HCT116 (cell line): ENCODE measurements around the gene ACTRT3. TPM values are rescaled to one million over a fixed set of nuclear protein-coding genes. Genes with fewer than 3 reads are reported as not detected.

Experiments
- ATAC-seq: fragments of 200-7000 bp; cut with Tn5 transposase; 2 replicates; pipeline ENCODE4 v1.9.1; 2020; ENCODE audit warnings: mild to moderate bottlenecking, moderate library complexity
- BruUV-seq: library from RNA; stranded (reverse); fragments of 400-500 nt; replicated peaks from 2 replicates; lab custom pipeline; 2021; lab: Mats Ljungman, UMichigan
- CTCF ChIA-PET: fragments of 300-600 bp; sonication (Branson Sonifier 250); formaldehyde crosslinking; loops from one replicate; lab custom pipeline; 2021; ENCODE audit warnings: antibody characterized with exemption; lab: Charles Lee
- POLR2A ChIA-PET: fragments of 300-600, 350-600 bp; sonication (Branson Sonifier 250); formaldehyde crosslinking; loops from one replicate; lab custom pipeline; 2021; ENCODE audit warnings: antibody characterized with exemption; lab: Charles Lee
- RAD21 ChIA-PET, 2 experiments: fragments of 300-600 bp; sonication (Branson Sonifier 250); formaldehyde crosslinking; loops; one replicate each; lab custom pipeline; 2023; ENCODE audit warnings: low total read pairs in 2 of 2; ENCODE audit not compliant: uncharacterized antibody in 2 of 2, unreplicated experiment in 2 of 2, low non-redundant PET in 1 of 2; lab: Charles Lee
- DNase-seq: peaks from one replicate; pipeline ENCODE4 v3.0.0-alpha.2; 2010; ENCODE audit warnings: low read depth, low spot score
- H2AFZ ChIP-seq: fragments of 200-600 bp; shearing (Covaris generic), sonication (generic); 2 replicates; pipeline ENCODE4 v1.6.1; 2017; ENCODE audit warnings: low read depth, mixed run types, mixed read lengths, antibody characterized with exemption, low read length; ENCODE audit not compliant: poor library complexity, severe bottlenecking
- H3K27ac ChIP-seq: 2 replicates; pipeline ENCODE4 v1.5.1; 2012; ENCODE audit warnings: low read depth, low read length
- H3K27me3 ChIP-seq: fragments of 200-600 bp; sonication (generic); 2 replicates; pipeline ENCODE4 v1.6.1; 2016; ENCODE audit warnings: mixed run types, low read length, mixed read lengths; ENCODE audit not compliant: insufficient read depth
- H3K36me3 ChIP-seq, 2 experiments: fragments of 200-500 bp in 1 of 2; fragments of 200-600 bp in 1 of 2; sonication (Bioruptor generic) in 1 of 2; sonication (generic) in 1 of 2; 2 replicates each; pipeline versions ENCODE4 v1.5.1 to v1.6.1; 2014 to 2016; ENCODE audit warnings: low read length in 2 of 2, inconsistent platforms in 1 of 2, mixed read lengths in 1 of 2, mixed run types in 1 of 2; ENCODE audit not compliant: insufficient read depth in 2 of 2, control insufficient read depth in 1 of 2
- H3K4me1 ChIP-seq, 2 experiments: fragments of 200-600 bp in 1 of 2; sonication (generic) in 1 of 2; 2 replicates each; pipeline versions ENCODE4 v1.5.1 to v1.6.1; 2012 to 2017; ENCODE audit warnings: low read length in 2 of 2, inconsistent platforms in 1 of 2, mild to moderate bottlenecking in 1 of 2, mixed read lengths in 1 of 2, mixed run types in 1 of 2, moderate library complexity in 1 of 2; ENCODE audit not compliant: insufficient read depth in 2 of 2, control insufficient read depth in 1 of 2
- H3K4me2 ChIP-seq: fragments of 200-600 bp; sonication (generic); 2 replicates; pipeline ENCODE4 v1.6.1; 2017; ENCODE audit warnings: mixed run types, low read length, mixed read lengths
- H3K4me3 ChIP-seq, 2 experiments: fragments of 200-600 bp in 1 of 2; sonication (generic) in 1 of 2; replicated peaks in 1 of 2; 2 replicates each; pipeline ENCODE4 v1.5.1; 2011 to 2016; ENCODE audit warnings: low read length in 2 of 2, control low read depth in 1 of 2, low read depth in 1 of 2, mild to moderate bottlenecking in 1 of 2, mixed read lengths in 1 of 2, mixed run types in 1 of 2
- H3K79me2 ChIP-seq: fragments of 200-600 bp; sonication (generic); 2 replicates; pipeline ENCODE4 v1.6.1; 2017; ENCODE audit warnings: mild to moderate bottlenecking, mixed run types, low read length, moderate library complexity, mixed read lengths; ENCODE audit not compliant: insufficient read depth
- H3K9ac ChIP-seq: fragments of 200-600 bp; sonication (generic); 2 replicates; pipeline ENCODE4 v1.6.1; 2016; ENCODE audit warnings: low read length, mixed read lengths
- H3K9me2 ChIP-seq: fragments of 200-600 bp; sonication (generic), shearing (Covaris generic); 2 replicates; pipeline ENCODE4 v1.6.1; 2017; ENCODE audit warnings: mixed run types, mild to moderate bottlenecking, moderate library complexity; ENCODE audit not compliant: insufficient read depth
- H3K9me3 ChIP-seq, 2 experiments: fragments of 200-500 bp in 1 of 2; fragments of 200-600 bp in 1 of 2; sonication (Bioruptor generic) in 1 of 2; sonication (generic) in 1 of 2; 2 replicates each; pipeline ENCODE4 v1.6.1; 2014 to 2017; ENCODE audit warnings: low read length in 2 of 2, mixed read lengths in 2 of 2, inconsistent platforms in 1 of 2, low read depth in 1 of 2, mild to moderate bottlenecking in 1 of 2, mixed run types in 1 of 2, moderate library complexity in 1 of 2; ENCODE audit not compliant: control insufficient read depth in 1 of 2, insufficient read depth in 1 of 2
- H4K20me1 ChIP-seq: fragments of 200-600 bp; sonication (generic), shearing (Covaris generic); 2 replicates; pipeline ENCODE4 v1.6.1; 2017; ENCODE audit warnings: mixed run types, mild to moderate bottlenecking, moderate library complexity; ENCODE audit not compliant: insufficient read depth
- CBX3 ChIP-seq: IDR thresholded peaks from 2 replicates; pipeline ENCODE4 v1.6.1; 2012; ENCODE audit warnings: low read depth
- CEBPB ChIP-seq: IDR thresholded peaks from 2 replicates; pipeline ENCODE4 v1.6.1; 2012; ENCODE audit warnings: low read depth
- EGR1 ChIP-seq: IDR thresholded peaks from 2 replicates; pipeline ENCODE4 v1.6.1; 2012; ENCODE audit warnings: low read depth
- ELF1 ChIP-seq: IDR thresholded peaks from 2 replicates; pipeline ENCODE4 v1.6.1; 2012; ENCODE audit warnings: low read depth, borderline replicate concordance
- EZH2 ChIP-seq: fragments of 200-600 bp; sonication (generic); IDR thresholded peaks from 2 replicates; pipeline ENCODE4 v1.6.1; 2017; ENCODE audit warnings: antibody characterized with exemption, mixed run types
- EZH2phosphoT487 ChIP-seq: fragments of 200-600 bp; IDR thresholded peaks from 2 replicates; pipeline ENCODE4 v1.6.1; 2018; ENCODE audit warnings: antibody characterized with exemption, borderline replicate concordance
- FOSL1 ChIP-seq: IDR thresholded peaks from 2 replicates; pipeline ENCODE4 v1.6.1; 2012; ENCODE audit warnings: low read depth
- JUND ChIP-seq: IDR thresholded peaks from 2 replicates; pipeline ENCODE4 v1.6.1; 2012
- POLR2A ChIP-seq: IDR thresholded peaks from 2 replicates; pipeline ENCODE4 v1.7.0; 2011; ENCODE audit warnings: borderline replicate concordance; ENCODE audit not compliant: insufficient read depth, insufficient read length; ENCODE audit errors: extremely low read depth
- POLR2AphosphoS5 ChIP-seq: IDR thresholded peaks from 2 replicates; pipeline ENCODE4 v1.6.1; 2011; ENCODE audit warnings: mild to moderate bottlenecking, low read depth, low read length, moderate library complexity
- RAD21 ChIP-seq: IDR thresholded peaks from 2 replicates; pipeline ENCODE4 v1.6.1; 2012; ENCODE audit warnings: low read depth, mild to moderate bottlenecking
- SIN3A ChIP-seq: IDR thresholded peaks from 2 replicates; pipeline ENCODE4 v1.6.1; 2012; ENCODE audit warnings: low read depth
- SP1 ChIP-seq: IDR thresholded peaks from 2 replicates; pipeline ENCODE4 v1.6.1; 2012; ENCODE audit warnings: low read depth
- SRF ChIP-seq: IDR thresholded peaks from 2 replicates; pipeline ENCODE4 v1.6.1; 2012; ENCODE audit warnings: low read depth
- TCF7L2 ChIP-seq: IDR thresholded peaks from 2 replicates; pipeline ENCODE4 v1.7.0; 2011; ENCODE audit warnings: borderline replicate concordance, inconsistent platforms; ENCODE audit not compliant: insufficient read depth, insufficient read length; ENCODE audit errors: extremely low read depth
- YY1 ChIP-seq: IDR thresholded peaks from 2 replicates; pipeline ENCODE4 v1.6.1; 2011; ENCODE audit warnings: low read length, low read depth, moderate library complexity, mild to moderate bottlenecking; ENCODE audit not compliant: insufficient replicate concordance; ENCODE audit errors: extremely low read depth
- ZNF274 ChIP-seq: fragments of 200-500 bp; sonication (Bioruptor generic); IDR thresholded peaks from 2 replicates; pipeline ENCODE4 v1.6.1; 2014; ENCODE audit warnings: mild to moderate bottlenecking, low read depth, low read length, inconsistent platforms
- intact Hi-C: fragments of 100-400 bp; cut with micrococcal nuclease; formaldehyde crosslinking; loops from 2 replicates; pipeline ENCODE4 v1.10.0; 2022
- total RNA-seq: library from RNA; stranded (reverse); gene quantifications from one replicate; pipeline ENCODE4 v1.2.1, GENCODE V29; 2021; ENCODE audit not compliant: unreplicated experiment
- TF ChIP-seq, protein P1 (sequence below): IDR thresholded peaks from 2 replicates; pipeline ENCODE4 v1.6.1; 2012; ENCODE audit warnings: low read depth
- TF ChIP-seq, protein P2 (sequence below): IDR thresholded peaks from 2 replicates; pipeline ENCODE4 v1.6.1; 2012
- TF ChIP-seq, protein P3 (sequence below), 3 experiments: fragments of 200-600 bp in 1 of 3; sonication (generic) in 1 of 3; IDR thresholded peaks in 2 of 3; conservative IDR thresholded peaks in 1 of 3; 2 replicates each; pipeline ENCODE4 v1.5.1; 2012 to 2017; ENCODE audit warnings: low read depth in 2 of 3, low read length in 2 of 3, antibody characterized with exemption in 1 of 3, borderline replicate concordance in 1 of 3, control low read depth in 1 of 3, mild to moderate bottlenecking in 1 of 3, mixed read lengths in 1 of 3, mixed run types in 1 of 3, moderate library complexity in 1 of 3; ENCODE audit not compliant: insufficient read depth in 1 of 3
- TF ChIP-seq, protein P4 (sequence below): IDR thresholded peaks from 2 replicates; pipeline ENCODE4 v1.6.1; 2012

Gene ACTRT3
- total RNA-seq, 1 experiment from 2014 or later = 1.2 TPM

GRCh38 chr3:169772897-169773816, 3.8 kb upstream of the ACTRT3 start, which contains the start of gene MYNN:
MYNN (plus strand) TSS chr3:169773396; CDS start chr3:169774296, 900 bp downstream.
- Histone ChIP-seq H4K20me1 (no peaks in the 10 kb centered on the region), H3K27me3 (no peaks in the 10 kb centered on the region), H3K9ac (peak within 1 kb of the TSS; percentile 96), H3K4me2 (peak within 1 kb of the TSS; percentile 97), H3K9me2 (no peaks in the 10 kb centered on the region), H3K4me3 (peak within 1 kb of the TSS; percentile 94 to 99), H2AFZ (no peak within 1 kb of the TSS), H3K9me3 (no peaks in the 10 kb centered on the region), H3K4me1 (peaks cover 3 to 15% of the 10 kb centered on the region in 2 experiments; a peak in 1 of 4 replicates), H3K36me3 (peaks cover 14 to 19% of the 10 kb centered on the region in 2 experiments; a peak in 3 of 4 replicates), H3K27ac (peak within 1 kb of the TSS; percentile 92), H3K79me2 (peaks cover 51% of the 10 kb centered on the region)
- POLR2A ChIA-PET = interaction anchor here (1.0 to 1.6 kb wide), 2 partner anchors 9 to 18 kb away, joined by 3 to 10 read pairs; partner anchors contain the start of gene TERC
- CTCF ChIA-PET = no interaction called here
- intact Hi-C loops = loop anchor here (1.0 to 2.0 kb wide), 2 partner anchors 9 to 584 kb away; partner anchors contain the start of gene SKIL
- ATAC-seq (peak; percentile 82), DNase-seq (peak; percentile 73)
- BruUV-seq = TSS peak; percentile 96
- RAD21 ChIA-PET = no interaction called here
- TF ChIP-seq FOSL1 (no peak), EGR1 (no peak), CBX3 (no peak), ELF1 (no peak), YY1 (peak; percentile 95), POLR2A (peak; percentile 65), ZNF274 (no peak), EZH2 (no peak), TCF7L2 (peak; percentile 10), RAD21 (no peak), POLR2AphosphoS5 (peak; percentile 94), EZH2phosphoT487 (no peak), SIN3A (no peak), JUND (no peak), SRF (no peak), SP1 (no peak), CEBPB (no peak)
- TF ChIP-seq, protein P1, sequence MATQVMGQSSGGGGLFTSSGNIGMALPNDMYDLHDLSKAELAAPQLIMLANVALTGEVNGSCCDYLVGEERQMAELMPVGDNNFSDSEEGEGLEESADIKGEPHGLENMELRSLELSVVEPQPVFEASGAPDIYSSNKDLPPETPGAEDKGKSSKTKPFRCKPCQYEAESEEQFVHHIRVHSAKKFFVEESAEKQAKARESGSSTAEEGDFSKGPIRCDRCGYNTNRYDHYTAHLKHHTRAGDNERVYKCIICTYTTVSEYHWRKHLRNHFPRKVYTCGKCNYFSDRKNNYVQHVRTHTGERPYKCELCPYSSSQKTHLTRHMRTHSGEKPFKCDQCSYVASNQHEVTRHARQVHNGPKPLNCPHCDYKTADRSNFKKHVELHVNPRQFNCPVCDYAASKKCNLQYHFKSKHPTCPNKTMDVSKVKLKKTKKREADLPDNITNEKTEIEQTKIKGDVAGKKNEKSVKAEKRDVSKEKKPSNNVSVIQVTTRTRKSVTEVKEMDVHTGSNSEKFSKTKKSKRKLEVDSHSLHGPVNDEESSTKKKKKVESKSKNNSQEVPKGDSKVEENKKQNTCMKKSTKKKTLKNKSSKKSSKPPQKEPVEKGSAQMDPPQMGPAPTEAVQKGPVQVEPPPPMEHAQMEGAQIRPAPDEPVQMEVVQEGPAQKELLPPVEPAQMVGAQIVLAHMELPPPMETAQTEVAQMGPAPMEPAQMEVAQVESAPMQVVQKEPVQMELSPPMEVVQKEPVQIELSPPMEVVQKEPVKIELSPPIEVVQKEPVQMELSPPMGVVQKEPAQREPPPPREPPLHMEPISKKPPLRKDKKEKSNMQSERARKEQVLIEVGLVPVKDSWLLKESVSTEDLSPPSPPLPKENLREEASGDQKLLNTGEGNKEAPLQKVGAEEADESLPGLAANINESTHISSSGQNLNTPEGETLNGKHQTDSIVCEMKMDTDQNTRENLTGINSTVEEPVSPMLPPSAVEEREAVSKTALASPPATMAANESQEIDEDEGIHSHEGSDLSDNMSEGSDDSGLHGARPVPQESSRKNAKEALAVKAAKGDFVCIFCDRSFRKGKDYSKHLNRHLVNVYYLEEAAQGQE = no peak
- TF ChIP-seq, protein P2, sequence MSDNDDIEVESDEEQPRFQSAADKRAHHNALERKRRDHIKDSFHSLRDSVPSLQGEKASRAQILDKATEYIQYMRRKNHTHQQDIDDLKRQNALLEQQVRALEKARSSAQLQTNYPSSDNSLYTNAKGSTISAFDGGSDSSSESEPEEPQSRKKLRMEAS = no peak
- TF ChIP-seq, protein P3, sequence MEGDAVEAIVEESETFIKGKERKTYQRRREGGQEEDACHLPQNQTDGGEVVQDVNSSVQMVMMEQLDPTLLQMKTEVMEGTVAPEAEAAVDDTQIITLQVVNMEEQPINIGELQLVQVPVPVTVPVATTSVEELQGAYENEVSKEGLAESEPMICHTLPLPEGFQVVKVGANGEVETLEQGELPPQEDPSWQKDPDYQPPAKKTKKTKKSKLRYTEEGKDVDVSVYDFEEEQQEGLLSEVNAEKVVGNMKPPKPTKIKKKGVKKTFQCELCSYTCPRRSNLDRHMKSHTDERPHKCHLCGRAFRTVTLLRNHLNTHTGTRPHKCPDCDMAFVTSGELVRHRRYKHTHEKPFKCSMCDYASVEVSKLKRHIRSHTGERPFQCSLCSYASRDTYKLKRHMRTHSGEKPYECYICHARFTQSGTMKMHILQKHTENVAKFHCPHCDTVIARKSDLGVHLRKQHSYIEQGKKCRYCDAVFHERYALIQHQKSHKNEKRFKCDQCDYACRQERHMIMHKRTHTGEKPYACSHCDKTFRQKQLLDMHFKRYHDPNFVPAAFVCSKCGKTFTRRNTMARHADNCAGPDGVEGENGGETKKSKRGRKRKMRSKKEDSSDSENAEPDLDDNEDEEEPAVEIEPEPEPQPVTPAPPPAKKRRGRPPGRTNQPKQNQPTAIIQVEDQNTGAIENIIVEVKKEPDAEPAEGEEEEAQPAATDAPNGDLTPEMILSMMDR (IDR thresholded peaks at IDR 0.05 in 2 of 3, conservative IDR thresholded peaks at IDR 0.05 in 1 of 3; ENCODE audit: borderline replicate concordance in 1 of 3, insufficient read depth in 1 of 3, low read depth in 2 of 3, low read length in 2 of 3) = no peak
- TF ChIP-seq, protein P4, sequence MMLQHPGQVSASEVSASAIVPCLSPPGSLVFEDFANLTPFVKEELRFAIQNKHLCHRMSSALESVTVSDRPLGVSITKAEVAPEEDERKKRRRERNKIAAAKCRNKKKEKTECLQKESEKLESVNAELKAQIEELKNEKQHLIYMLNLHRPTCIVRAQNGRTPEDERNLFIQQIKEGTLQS = no peak
